ENCODE results near the gene SLC41A3.

The SLC41A3 gene

GRCh38 chr3:126118591-126118990 is 34.7 kb upstream of the SLC41A3 start:
- no peak for TF ChIP-seq CTCF (IDR thresholded peaks at IDR 0.05)

GRCh38 chr3:126117786-126118185 is 33.9 kb upstream of the SLC41A3 start:
- no peak for TF ChIP-seq CTCF (IDR thresholded peaks at IDR 0.05)

- no peak for TF ChIP-seq CTCF (IDR thresholded peaks at IDR 0.05)
These were observed 33.3 kb upstream of the SLC41A3 start for GRCh38 chr3:126117212-126117611.

GRCh38 chr3:126116526-126116925 is 32.6 kb upstream of the SLC41A3 start:
- no peak for TF ChIP-seq CTCF (IDR thresholded peaks at IDR 0.05)

- TF ChIP-seq CTCF (IDR thresholded peaks at IDR 0.05), result no peak
These were observed 30.8 kb upstream of the SLC41A3 start for GRCh38 chr3:126114443-126115386.

- TF ChIP-seq CTCF (IDR thresholded peaks at IDR 0.05), result no peak
These were observed 30.0 kb upstream of the SLC41A3 start for GRCh38 chr3:126113733-126114442.

- no peak for TF ChIP-seq CTCF (IDR thresholded peaks at IDR 0.05)
These were observed 29.3 kb upstream of the SLC41A3 start for GRCh38 chr3:126113238-126113555.

Measured in LNCAP (cell line).